HUES6 (cell line): ENCODE data around the gene TOR1A.

Experiments
- H3K27ac ChIP-seq: 2 replicates; pipeline ENCODE4 v1.7.0; 2013; ENCODE audit warnings: low read depth, mild to moderate bottlenecking, low read length, inconsistent platforms
- H3K27me3 ChIP-seq: 2 replicates; pipeline ENCODE4 v1.6.1; 2013; ENCODE audit warnings: low read length; ENCODE audit not compliant: control insufficient read depth, insufficient read depth
- H3K36me3 ChIP-seq: 2 replicates; pipeline ENCODE4 v1.6.1; 2013; ENCODE audit warnings: low read length; ENCODE audit not compliant: control insufficient read depth, insufficient read depth
- H3K4me1 ChIP-seq: 2 replicates; pipeline ENCODE4 v1.6.1; 2013; ENCODE audit warnings: low read length; ENCODE audit not compliant: control insufficient read depth, insufficient read depth
- H3K4me3 ChIP-seq: 2 replicates; pipeline ENCODE4 v1.5.1; 2013; ENCODE audit warnings: low read depth, low read length
- H3K9ac ChIP-seq: one replicate; pipeline ENCODE4 v1.6.1; 2013; ENCODE audit warnings: mild to moderate bottlenecking, low read length
- H3K9me3 ChIP-seq: 2 replicates; pipeline ENCODE4 v1.6.1; 2013; ENCODE audit warnings: low read depth, low read length; ENCODE audit not compliant: control insufficient read depth, insufficient read depth

The TOR1A gene

DNA sequence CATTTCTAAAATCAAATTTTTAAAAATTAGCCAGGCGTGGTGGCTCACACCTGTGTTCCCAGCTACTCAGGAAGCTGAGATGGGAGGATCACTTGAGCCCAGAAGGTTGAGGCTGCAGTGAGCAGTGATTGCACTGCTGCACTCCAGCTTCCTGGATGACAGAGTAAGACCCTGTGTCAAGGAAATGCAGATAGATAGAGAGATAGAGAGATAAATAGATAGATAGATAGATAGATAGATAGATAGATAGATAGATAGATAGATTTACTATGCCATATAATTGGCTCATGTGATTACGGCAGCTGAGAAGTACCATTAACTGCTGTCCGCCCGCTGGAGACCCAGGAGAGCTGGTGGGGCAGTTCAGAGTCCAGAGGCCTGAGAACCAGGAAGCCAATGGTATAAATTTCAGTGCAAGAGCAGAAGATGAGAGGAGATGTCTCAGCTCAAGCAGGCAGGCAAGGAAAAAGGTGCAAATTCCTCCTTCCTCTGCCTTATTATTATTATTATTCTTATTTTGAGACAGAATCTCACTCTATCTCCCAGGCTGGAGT lies 58.1 kb downstream of the TOR1A start:
- Histone ChIP-seq H3K36me3 (no peaks in the 10 kb centered on the region), H3K27ac (no peak overlapping the region), H3K9ac (no peak overlapping the region), H3K4me3 (no peak overlapping the region), H3K9me3 (no peaks in the 10 kb centered on the region), H3K27me3 (no peaks in the 10 kb centered on the region), H3K4me1 (peaks cover 13% of the 10 kb centered on the region; the same call in 1 of the 2 replicates)

DNA sequence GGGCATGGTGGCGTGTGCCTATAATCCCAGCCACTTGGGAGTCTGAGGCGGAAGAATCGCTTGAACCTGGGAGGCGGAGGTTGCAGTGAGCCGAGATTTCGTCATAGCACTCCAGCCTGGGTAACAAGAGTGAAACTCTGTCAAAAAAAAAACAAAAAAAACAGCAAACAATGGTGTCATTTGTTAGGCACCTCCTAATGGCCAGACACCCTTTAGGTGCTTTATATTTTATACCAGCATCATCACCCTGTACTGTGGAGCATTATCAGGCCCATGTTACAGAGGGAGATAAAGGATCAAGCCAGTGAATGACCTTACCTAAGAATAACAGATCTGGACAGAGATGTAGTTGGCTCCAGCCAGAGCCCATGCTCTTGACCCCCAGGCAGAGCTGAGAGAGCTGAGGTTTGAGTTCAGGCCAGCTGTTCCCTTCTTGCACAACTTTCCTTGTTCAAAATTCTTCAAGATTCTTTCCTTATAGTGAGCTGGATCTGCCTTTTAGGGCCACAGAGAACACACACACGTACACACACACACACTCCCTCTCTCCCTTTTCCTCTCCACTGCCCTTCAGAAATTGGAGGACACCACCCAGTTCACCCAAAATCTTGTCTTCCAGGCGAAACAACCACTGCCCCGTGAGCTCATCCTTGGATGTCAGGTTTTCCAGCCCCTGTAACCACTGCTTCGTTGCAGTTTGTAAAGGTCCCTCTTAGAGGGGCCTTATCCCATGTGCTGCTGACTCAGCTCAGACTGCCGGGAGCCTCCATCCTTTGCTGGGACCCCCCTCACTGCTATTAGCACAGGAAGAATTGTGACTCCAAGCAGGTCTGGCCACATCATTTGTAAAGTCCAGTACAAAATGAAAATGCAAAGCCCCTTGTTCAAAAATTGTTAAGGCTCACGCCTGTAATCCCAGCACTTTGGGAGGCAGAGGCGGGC lies 60.7 kb downstream of the TOR1A start:
- Histone ChIP-seq H3K27me3 (no peaks in the 10 kb centered on the region), H3K9ac (no peak overlapping the region), H3K4me1 (peaks cover 13% of the 10 kb centered on the region; the same call in 1 of the 2 replicates), H3K36me3 (no peaks in the 10 kb centered on the region), H3K4me3 (no peak overlapping the region), H3K27ac (no peak overlapping the region), H3K9me3 (no peaks in the 10 kb centered on the region)
